Natural killer cell (primary cell): Measurements from ENCODE around the gene ERRFI1. TPM values are rescaled to one million over a fixed set of nuclear protein-coding genes. Genes with fewer than 3 reads are reported as not detected.

Experiments used
- ATAC-seq, 3 donors: fragments of 150-1000 bp in 2 of 3; fragments of 200-7000 bp in 1 of 3; cut with Tn5 transposase; 1 replicate in 1 of 3; 2 replicates in 2 of 3; pipeline ENCODE4 v1.10.0; 2021; ENCODE audit warnings: mild to moderate bottlenecking in 2 of 3, moderate library complexity in 2 of 3
- DNase-seq, 2 donors: peaks; one replicate each; pipeline versions ENCODE4 v3.0.0 to v3.0.0-alpha.2; 2013 to 2021; ENCODE audit warnings: mixed read lengths in 1 of 2
- H3K27ac ChIP-seq: one replicate; pipeline ENCODE4 v1.5.1; 2013; ENCODE audit warnings: mild to moderate bottlenecking, low read length
- H3K27me3 ChIP-seq: one replicate; pipeline ENCODE4 v1.6.1; 2013; ENCODE audit warnings: low read length; ENCODE audit not compliant: control insufficient read depth, insufficient read depth
- H3K36me3 ChIP-seq: one replicate; pipeline ENCODE4 v1.6.1; 2013; ENCODE audit warnings: low read length; ENCODE audit not compliant: control insufficient read depth, insufficient read depth
- H3K4me1 ChIP-seq: one replicate; pipeline ENCODE4 v1.6.1; 2013; ENCODE audit warnings: low read length; ENCODE audit not compliant: control insufficient read depth, insufficient read depth
- H3K4me3 ChIP-seq: one replicate; pipeline ENCODE4 v1.5.1; 2013; ENCODE audit warnings: low read length
- H3K9me3 ChIP-seq: one replicate; pipeline ENCODE4 v1.6.1; 2013; ENCODE audit warnings: low read length; ENCODE audit not compliant: control insufficient read depth, insufficient read depth
- H3K27ac Mint-ChIP-seq, 2 donors: one replicate each; pipeline ENCODE4 v1.8.0; 2022; ENCODE audit warnings: mild to moderate bottlenecking in 2 of 2, mixed read lengths in 2 of 2, moderate library complexity in 1 of 2
- H3K27me3 Mint-ChIP-seq, 2 donors: one replicate each; pipeline ENCODE4 v1.8.0; 2022; ENCODE audit warnings: low read depth in 2 of 2, mixed read lengths in 2 of 2
- H3K36me3 Mint-ChIP-seq: one replicate; pipeline ENCODE4 v1.8.0; 2022; ENCODE audit warnings: mixed read lengths
- H3K4me1 Mint-ChIP-seq, 2 donors: one replicate each; pipeline ENCODE4 v1.8.0; 2022; ENCODE audit warnings: mixed read lengths in 2 of 2
- H3K4me3 Mint-ChIP-seq: one replicate; pipeline ENCODE4 v1.8.0; 2022; ENCODE audit warnings: mild to moderate bottlenecking, moderate library complexity, mixed read lengths
- H3K9me3 Mint-ChIP-seq, 2 donors: one replicate each; pipeline ENCODE4 v1.8.0; 2022; ENCODE audit warnings: mixed read lengths in 2 of 2
- CTCF ChIP-seq: fragments of 200-600 bp; IDR thresholded peaks from one replicate; pipeline ENCODE4 v1.8.0; 2022; ENCODE audit warnings: antibody characterized with exemption
- WGBS: methylation state at CpG from one replicate; pipeline ENCODE4 v1.1.7; 2013; ENCODE audit warnings: missing lambda C conversion rate; ENCODE audit not compliant: insufficient coverage; 5-methylcytosine and 5-hydroxymethylcytosine counted together
- intact Hi-C: fragments of 100-400 bp; cut with micrococcal nuclease; formaldehyde crosslinking; loops from one replicate; pipeline ENCODE4 v1.14.2; 2022
- total RNA-seq, 4 donors: library from RNA; stranded (reverse); fragments of 120-200 nt in 1 of 4; gene quantifications; one replicate each; pipeline versions ENCODE4 v1.2.3 to v1.2.4, GENCODE V29; 2013 to 2022

ERRFI1 gene
- total RNA-seq, 3 donors from 2014 or later (not counting 1 experiment from before 2014, with no cell fraction given) = 2.9 to 4.9 (median 4.0) TPM

DNA sequence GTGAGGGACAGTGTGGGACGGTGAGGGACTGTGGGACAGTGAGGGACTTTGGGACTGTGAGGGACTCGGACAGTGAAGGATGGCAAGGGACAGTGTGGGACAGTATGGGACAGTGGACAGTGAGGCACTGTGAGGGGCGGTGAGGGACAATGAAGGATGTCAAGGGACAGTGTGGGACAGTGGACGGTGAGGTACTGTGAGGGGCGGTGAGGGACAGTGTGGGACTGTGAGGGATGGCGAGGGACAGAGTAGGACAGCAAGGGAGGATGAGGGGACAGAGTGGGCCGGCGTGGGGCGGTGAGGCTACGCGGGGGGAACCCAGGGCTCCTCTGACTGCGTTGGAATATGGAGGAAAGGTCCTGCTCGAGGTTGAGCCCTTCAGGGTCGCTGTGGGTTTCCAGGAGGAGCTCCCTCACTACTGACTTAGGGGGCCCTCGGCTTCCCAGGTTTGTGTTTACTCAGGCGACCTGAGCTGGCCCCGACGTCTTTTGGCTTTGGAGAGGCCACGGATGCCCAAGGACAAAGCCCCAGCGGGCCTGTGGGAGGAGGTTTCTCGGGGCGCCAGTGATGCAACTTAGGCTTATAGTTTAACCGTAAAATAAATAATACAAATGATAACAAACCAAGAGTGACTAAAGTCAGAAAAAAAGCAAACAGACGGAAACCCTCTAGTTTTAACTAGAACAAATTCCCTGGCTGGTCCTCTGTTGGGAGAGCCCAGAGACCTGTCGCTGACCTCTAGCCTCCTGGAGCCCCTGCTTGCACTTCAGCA lies 1.1 kb upstream of the ERRFI1 start:
- DNase-seq (no peak), ATAC-seq (no peak)
- no peak for TF ChIP-seq CTCF
- Histone ChIP-seq H3K4me1 (peaks cover 11% of the 10 kb centered on the region), H3K9me3 (no peaks in the 10 kb centered on the region), H3K4me3 (no peak overlapping the region), H3K27me3 (peaks cover 23% of the 10 kb centered on the region), H3K36me3 (no peaks in the 10 kb centered on the region), H3K27ac (no peak overlapping the region)
- no peaks in the 10 kb centered on the region for H3K36me3 Mint-ChIP-seq
- no peaks in the 10 kb centered on the region for H3K9me3 Mint-ChIP-seq
- intact Hi-C loops = loop anchor here (2.0 kb wide), 2 partner anchors 126 to 290 kb away; no protein-coding TSS in a partner anchor
- WGBS = 92% methylated on average over 22 of the region's 25 CpGs
- peaks cover 18 to 20% of the 10 kb centered on the region in 2 donors for H3K27me3 Mint-ChIP-seq
- H3K27ac Mint-ChIP-seq = peak overlapping the region; percentile 30 to 80
- H3K4me3 Mint-ChIP-seq = peak overlapping the region; percentile 77
- H3K4me1 Mint-ChIP-seq = peaks cover 11 to 17% of the 10 kb centered on the region in 2 donors

DNA sequence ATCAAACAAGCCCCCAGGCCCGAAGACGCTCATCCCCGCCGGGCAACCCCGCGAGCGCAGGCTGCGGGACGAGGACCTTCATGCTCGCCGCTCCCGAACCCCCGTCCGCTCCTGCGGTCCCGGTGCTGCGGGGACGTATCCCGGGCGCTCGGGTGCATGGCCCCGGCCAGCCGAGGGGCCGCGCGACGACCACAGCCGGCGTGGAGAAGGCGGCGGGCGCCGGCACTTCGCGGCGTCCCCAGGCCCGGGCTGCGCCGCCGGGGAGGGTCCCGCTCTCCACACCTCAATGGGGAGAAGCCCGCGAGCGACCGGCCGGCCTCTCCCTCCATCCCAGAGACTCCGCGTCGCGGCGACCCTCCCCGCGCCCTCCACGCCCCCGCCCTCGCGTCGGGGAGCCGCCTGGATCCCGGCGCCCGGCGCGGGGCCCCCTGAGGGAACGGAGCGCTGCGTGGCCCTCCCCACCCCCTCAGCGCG lies 401 bp downstream of the ERRFI1 start:
- peaks cover 11 to 17% of the 10 kb centered on the region in 2 donors for H3K4me1 Mint-ChIP-seq
- no peak for TF ChIP-seq CTCF
- Histone ChIP-seq H3K27ac (no peak overlapping the region), H3K27me3 (peaks cover 25% of the 10 kb centered on the region), H3K9me3 (no peaks in the 10 kb centered on the region), H3K36me3 (no peaks in the 10 kb centered on the region), H3K4me3 (peak overlapping the region; percentile 12), H3K4me1 (peaks cover 11% of the 10 kb centered on the region)
- H3K36me3 Mint-ChIP-seq = no peaks in the 10 kb centered on the region
- ATAC-seq (peak in 2 of 3 donors; percentile 4 to 6), DNase-seq (peak in 1 of 2 donors; percentile 22)
- peak overlapping the region; percentile 85 for H3K4me3 Mint-ChIP-seq
- intact Hi-C loops = loop anchor here (2.0 kb wide), 2 partner anchors 127 to 291 kb away; no protein-coding TSS in a partner anchor
- 1% methylated on average over 69 of the region's 69 CpGs for WGBS
- peaks cover 18 to 20% of the 10 kb centered on the region in 2 donors for H3K27me3 Mint-ChIP-seq
- H3K27ac Mint-ChIP-seq = peak overlapping the region; percentile 48 to 80
- no peaks in the 10 kb centered on the region for H3K9me3 Mint-ChIP-seq

DNA sequence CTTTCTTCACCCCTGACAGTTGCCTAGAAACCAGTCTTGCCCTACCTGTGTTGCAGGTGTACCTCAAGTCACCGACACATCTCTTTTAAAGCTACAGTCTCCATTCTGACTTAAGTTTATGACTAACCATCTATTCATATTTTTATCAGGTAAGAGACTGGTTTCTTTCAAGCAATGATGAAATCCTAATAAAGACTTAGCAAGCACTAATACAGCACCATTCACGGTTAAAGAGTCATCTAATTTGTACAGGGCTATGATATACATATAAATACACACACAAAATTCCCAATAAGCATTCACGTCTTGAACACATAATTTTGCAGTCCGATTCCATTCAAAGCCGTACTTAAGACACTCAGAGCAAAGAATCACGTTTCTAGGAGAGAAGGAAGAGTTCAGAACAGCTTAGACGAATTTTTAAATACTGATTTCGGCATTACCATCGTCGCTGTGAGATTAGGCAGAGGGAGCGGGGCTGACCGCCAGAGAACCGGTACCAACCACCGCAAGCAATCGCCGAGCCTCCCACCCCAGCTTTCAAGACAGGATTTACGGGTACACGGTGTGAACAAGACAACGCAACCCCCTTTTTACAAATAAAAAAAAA lies 943 bp downstream of the ERRFI1 start:
- Mint-ChIP-seq H3K36me3 (no peaks in the 10 kb centered on the region), H3K27me3 (peaks cover 18 to 20% of the 10 kb centered on the region in 2 donors), H3K4me3 (peak overlapping the region; percentile 85), H3K4me1 (peaks cover 11 to 17% of the 10 kb centered on the region in 2 donors), H3K27ac (peak overlapping the region; percentile 48 to 79), H3K9me3 (no peaks in the 10 kb centered on the region)
- no peak for ATAC-seq
- Histone ChIP-seq H3K4me1 (peaks cover 11% of the 10 kb centered on the region), H3K27ac (no peak overlapping the region), H3K27me3 (peaks cover 25% of the 10 kb centered on the region), H3K4me3 (peak overlapping the region; percentile 12), H3K9me3 (no peaks in the 10 kb centered on the region), H3K36me3 (no peaks in the 10 kb centered on the region)
- peak in 1 of 2 donors; percentile 32 for DNase-seq
- no peak for TF ChIP-seq CTCF
- WGBS = 14% methylated on average over 19 of the region's 19 CpGs
- intact Hi-C loops = no loop called here
